ENCODE measurements around the gene TIMP2.

The TIMP2 gene

DNA sequence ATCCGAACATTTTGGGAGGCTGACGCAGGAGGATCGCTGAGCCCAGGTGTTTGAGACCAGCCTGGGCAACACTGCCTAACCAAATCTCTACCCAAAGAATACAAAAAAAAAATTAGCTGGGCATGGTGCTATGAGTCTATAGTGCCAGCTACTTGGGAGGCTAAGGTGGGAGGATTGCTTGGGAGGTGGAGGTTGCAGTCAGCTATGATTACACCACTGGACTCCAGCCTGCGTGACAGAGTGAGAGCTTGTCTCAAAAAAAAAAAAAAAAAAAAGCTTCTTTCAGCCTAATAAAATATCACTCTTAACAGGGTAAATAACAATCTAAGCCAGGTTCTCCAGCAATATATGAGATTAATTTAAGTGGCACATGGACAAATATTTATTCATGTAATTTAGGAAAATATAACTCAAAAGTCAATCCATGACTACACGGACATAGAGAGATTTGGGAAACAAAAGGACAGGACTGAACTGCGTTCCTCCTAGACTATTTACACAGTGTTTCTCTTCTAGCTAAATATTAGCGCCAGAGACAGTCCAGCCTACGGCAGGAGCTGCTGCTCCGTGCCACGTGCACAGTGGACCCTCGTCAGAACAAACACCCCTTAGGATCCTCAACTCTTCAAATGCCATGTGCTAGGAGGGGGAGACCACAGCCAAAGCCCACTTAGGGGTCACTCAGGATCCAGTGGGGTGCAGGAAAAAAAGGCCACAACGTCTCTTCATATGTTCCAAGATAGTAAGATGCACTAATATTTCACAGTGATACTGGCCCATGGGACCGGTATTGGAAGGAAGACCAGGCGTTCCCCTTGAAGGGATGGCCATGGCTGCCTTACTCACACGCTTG is 93.3 kb downstream of the TIMP2 start:
- DNase-seq, result no peak

- DNase-seq, result no peak
These were observed 95.7 kb downstream of the TIMP2 start for GRCh38 chr17:78829477-78829876.

DNA sequence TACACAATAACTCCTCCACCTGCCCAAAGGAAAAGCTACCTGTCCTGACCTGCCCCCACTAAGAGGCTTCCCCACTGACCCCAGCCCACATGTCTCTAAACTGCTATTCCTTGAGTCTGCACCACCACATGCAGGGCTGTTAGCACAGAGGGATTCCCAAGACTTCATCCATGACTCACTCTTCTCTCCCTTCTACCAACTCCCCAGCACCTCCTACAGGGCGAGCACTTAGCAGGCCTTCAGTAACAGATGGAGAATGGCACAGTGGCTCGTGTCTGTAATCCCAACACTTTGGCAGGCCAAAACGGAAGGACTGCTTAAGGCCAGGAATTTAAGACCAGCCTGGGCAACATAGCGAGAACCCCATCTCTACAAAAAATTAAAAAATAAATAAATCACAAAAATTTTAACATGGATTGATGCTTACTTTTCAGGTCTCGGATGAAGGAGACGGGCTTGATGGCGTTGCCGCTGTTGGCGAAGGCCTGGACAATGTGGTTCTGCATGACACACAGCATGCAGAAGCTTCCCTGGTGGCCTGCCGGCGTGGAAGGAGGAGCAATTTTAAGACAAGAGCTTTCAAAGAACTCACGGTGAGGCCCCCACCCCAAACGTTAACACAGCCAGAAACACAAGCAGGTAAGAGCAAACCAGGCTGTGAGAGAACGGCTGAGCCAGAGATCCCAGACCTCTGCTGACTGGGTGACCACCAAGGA is 96.6 kb downstream of the TIMP2 start:
- no peak for DNase-seq

DNA sequence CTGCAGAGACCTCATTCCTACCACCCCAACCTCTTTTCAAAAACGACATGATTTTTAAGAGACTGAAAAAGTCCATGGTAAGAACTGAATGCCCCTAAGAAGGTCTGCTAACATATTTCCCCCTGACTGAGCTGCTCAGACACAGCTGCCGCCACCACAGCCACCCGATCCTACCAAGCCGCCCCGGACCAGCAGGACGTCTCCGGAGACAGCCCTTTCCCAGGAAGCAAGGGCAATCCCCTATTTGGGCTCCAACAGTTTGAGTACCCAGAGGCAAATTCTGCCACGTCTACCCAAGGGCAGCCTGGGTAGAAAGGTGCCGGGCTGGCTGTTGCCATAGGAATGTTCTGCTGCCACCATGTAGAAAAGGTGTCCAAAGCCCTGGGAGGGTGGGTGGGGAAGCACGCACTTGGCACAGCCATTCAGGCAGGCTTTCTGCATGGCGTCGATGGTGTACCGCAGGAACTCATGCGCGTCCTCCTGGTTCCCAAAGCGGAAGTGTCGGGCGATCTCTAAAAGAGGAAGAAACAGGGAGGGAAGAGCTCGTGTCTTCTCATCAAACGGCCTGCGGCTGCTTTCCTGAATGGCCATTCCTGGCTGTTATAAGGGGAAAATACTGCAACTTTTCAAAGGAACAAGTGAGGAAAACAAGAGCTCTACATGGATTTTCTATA is 98.2 kb downstream of the TIMP2 start:
- DNase-seq, result no peak

DNA sequence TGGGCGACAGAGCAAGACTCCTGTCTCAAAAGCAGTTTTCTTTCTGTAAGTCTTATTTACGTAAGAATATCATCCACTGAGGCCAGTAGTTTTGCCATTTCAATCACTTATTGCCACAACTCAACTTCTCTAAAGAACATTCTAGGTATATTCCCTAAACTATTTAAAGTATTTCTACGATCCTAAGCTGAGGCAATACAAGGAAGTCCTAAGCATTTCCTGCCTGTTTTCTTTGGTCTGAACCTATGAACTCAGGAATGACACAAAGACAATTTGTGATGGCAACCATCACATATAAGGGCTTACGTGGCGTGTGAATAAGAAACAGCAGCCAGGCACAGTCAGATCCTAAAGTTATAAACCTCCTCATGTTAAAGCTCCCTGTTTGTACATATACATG is 98.8 kb downstream of the TIMP2 start:
- no peak for DNase-seq

GRCh38 chr17:78825696-78826095 is 99.5 kb downstream of the TIMP2 start:
- no peak for DNase-seq

- no peak for DNase-seq
These were observed 100.9 kb downstream of the TIMP2 start for GRCh38 chr17:78824240-78824639.

DNA sequence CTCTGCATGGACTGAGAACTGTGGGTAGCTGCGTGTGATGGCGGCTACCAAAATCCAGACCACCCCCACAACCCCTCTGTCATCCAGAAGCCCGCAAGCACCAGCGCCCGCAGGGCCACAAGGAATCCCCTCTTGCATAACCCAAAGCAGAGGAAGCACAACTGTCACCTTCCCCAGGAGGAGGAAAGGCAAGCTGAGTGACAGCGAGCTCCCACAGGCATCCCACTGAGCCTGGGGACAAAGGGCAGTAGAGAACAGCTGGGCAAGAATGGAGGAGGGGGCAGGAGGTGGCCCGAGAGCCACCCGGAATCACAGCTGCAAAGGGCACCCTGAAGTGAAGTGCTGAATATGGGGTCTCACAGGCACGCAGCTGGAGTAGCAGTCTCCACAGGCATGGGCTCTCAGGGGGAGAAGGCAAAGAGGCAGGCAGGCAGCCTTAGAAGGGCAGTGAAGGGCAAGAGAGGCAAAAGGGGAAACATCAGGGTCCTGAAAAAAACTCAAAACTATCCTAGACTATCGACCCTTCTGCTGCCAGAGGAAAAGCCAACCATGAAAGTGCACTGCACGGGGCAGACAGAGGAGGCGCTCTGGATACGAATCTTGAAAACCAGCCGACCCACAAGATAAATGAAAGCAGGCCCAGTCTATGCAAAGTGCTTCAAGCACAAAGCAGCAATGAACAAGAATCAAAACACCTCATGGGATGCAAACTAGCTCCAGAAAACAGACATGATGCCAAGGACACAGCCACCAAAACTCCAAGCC is 101.7 kb downstream of the TIMP2 start:
- no peak for DNase-seq

DNA sequence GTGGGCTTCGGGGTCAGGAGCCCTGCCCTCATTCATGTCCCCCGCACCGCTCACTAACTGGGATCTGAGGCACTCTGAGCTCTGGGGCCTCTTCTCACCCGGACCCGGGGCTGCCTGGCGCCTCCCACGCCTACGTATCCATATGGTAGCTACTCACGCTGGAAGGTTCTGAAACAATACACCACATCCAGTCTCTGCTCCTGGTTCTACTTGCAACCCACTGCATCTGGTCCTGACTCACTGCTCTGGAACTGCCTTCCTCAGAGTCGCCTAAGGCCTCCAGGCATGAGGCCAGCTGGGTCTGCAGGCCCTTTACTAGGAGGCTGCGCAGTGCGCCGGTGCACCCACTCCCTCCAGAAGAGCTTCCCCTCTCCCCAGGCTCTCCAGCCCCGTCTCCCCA is 102.6 kb downstream of the TIMP2 start:
- DNase-seq, result no peak

GRCh38 chr17:78821961-78822360 is 103.2 kb downstream of the TIMP2 start:
- DNase-seq, result no peak

- DNase-seq, result no peak
These were observed 104.3 kb downstream of the TIMP2 start for GRCh38 chr17:78820841-78821240.

DNA sequence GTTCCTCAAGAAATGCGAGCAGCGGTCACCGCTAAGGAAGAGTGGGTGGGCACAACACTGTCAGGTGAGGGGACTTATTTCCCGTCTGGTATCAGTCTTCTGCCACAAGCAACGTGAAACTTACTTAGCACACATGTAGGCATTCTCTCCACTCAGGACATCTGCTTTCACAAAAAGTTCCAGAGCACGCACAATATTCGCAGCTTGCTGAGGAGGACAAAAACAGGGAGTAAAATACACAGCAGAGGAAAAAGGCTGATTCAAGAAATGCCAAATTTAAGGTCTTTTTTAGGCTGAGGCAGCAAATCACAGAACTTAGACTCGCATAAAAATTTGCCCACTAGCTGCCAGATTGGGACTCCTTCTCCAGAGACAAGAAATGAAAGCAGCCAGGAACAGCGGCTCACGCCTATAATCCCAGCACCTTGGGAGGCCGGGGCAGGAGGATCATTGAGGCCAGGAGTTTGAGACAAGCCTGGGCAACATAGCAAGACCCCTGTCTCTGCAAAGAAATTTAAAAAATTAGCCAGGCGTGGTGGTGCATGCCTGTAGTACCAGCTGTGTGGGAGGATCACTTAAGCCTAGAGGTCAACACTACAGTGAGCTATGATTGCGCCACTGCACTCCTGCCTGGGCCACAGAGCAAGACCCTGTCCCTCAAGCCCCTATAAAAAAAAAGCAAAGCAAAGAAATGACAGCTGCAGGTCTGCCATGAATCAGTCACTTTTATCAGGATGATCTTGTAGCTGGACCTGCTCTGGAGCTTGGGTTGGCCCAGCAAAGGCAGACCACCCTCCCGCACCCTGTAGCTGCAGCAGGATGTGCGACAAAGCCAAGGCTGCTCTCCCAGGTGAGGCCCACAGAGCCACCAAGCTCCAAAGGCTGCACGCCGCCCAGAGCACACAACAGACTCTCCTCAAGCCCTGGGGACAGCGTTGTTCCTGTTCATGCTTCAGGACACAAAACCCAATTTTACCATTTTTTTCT is 105.1 kb downstream of the TIMP2 start:
- no peak for DNase-seq

- no peak for DNase-seq
These were observed 105.8 kb downstream of the TIMP2 start for GRCh38 chr17:78819402-78819801.

GRCh38 chr17:78818932-78819331 is 106.3 kb downstream of the TIMP2 start:
- no peak for DNase-seq

GRCh38 chr17:78818152-78818846 is 106.9 kb downstream of the TIMP2 start:
- no peak for DNase-seq

DNA sequence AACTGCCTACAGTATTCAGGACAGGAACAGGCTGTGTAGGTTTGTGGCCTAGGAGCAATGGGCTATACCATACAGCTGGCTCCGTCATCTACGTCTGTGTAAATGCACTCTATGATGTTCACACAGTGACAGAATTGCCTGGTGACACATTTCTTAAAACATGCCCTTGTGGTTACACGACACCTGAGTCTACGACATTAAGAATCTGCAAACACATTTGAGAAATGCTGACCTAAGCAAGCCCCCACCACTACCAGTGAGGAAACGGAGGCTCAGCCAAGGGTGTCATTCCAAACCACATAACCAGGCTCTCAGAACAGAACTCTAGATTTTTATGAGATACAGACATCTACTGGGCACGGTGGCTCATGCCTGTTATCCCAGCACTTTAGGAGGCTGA is 108.1 kb downstream of the TIMP2 start:
- no peak for DNase-seq

GRCh38 chr17:78815696-78816095 is 109.5 kb downstream of the TIMP2 start:
- no peak for DNase-seq

GRCh38 chr17:78812855-78813254 is 112.3 kb downstream of the TIMP2 start:
- no peak for DNase-seq

GRCh38 chr17:78808163-78808562 is 117.0 kb downstream of the TIMP2 start:
- no peak for DNase-seq

DNA sequence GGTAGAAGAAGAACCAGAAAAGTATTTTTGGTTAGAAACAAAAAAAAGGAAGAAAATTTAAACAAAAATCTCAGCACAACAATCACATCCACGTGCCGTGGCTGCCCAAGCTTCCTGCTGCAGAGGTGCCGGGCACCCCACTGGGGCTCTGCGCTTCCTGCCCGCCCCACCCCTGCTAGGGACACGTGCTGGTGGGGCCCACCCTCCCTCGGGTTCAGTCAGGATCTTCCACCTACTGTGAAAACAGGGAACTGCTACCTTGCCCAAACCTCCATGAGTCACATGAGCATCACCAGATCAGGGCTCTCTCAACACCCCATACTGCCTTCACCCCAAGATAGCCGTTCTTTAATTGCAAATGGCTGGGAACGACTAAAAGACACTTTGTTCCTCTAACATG is 118.7 kb downstream of the TIMP2 start:
- no peak for DNase-seq

DNA sequence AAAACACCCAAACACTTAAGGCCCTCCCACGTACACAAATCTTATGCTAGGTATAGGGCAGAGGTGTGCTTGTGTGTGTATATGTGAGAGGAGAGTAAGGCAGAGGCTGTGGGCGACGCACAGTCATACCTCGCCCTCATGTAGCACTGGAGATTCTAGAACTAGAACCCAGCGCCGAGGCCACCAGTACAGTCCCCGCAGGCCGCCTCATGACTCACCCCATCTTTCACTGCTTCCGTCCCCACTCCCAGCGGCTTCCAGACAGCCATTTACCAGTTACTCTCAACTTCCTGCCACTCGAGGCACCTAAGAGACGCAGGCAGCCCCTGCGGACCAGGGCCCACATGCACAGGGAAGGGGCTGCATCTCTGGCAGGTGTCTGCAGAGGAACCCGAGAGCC is 119.9 kb downstream of the TIMP2 start:
- DNase-seq, result no peak

All from NCI-H1694 (cell line).